ENCODE results near the gene KIF5A. TPM values are rescaled to one million over a fixed set of nuclear protein-coding genes. Genes with fewer than 3 reads are reported as not detected.

KIF5A gene
- total RNA-seq, 3 donors from 2014 or later (not counting 1 experiment from before 2014, with no cell fraction given): 0.09 to 0.40 (median 0.16) TPM

DNA sequence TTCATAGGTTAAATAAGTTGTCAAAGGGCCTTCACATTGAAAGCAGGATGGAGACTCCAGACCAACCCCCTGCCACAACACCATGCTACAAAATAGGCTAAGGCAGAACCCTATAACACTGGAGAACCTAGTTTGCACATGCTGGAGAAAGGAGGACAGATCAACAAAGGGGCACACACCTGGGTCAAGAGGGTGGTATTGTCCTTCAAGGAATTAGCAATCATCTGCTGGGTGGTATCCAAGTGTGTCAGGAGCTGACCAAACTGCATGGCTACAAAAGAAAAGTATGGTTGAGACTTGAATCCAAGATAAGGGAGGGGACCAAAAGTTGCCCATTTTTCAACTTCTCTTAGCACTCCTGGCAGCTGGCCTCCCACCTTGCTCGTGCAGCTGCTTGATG, 18.0 kb upstream of the KIF5A start:
- no peaks in the 10 kb centered on the region for H3K27me3 ChIP-seq (ENCODE audit: control insufficient read depth, insufficient read depth, low read length)
- Mint-ChIP-seq H3K27ac (peak overlapping the region in 1 of 2 donors; percentile 23), H3K4me3 (no peak overlapping the region), H3K36me3 (peaks cover 15% of the 10 kb centered on the region), H3K9me3 (no peaks in the 10 kb centered on the region), H3K4me1 (peaks cover 0 to 9% of the 10 kb centered on the region in 2 donors), H3K27me3 (ENCODE audit: low read depth in 2 of 2) (no peaks in the 10 kb centered on the region)
- peaks cover 78% of the 10 kb centered on the region for H3K36me3 ChIP-seq (ENCODE audit: control insufficient read depth, insufficient read depth, low read length)
- WGBS (ENCODE audit: insufficient coverage): 92% methylated on average over 1 of the region's 1 CpG
- no peaks in the 10 kb centered on the region for H3K9me3 ChIP-seq (ENCODE audit: control insufficient read depth, insufficient read depth, low read length)
- intact Hi-C loops (cut with micrococcal nuclease): no loop called here
- TF ChIP-seq, protein P1, sequence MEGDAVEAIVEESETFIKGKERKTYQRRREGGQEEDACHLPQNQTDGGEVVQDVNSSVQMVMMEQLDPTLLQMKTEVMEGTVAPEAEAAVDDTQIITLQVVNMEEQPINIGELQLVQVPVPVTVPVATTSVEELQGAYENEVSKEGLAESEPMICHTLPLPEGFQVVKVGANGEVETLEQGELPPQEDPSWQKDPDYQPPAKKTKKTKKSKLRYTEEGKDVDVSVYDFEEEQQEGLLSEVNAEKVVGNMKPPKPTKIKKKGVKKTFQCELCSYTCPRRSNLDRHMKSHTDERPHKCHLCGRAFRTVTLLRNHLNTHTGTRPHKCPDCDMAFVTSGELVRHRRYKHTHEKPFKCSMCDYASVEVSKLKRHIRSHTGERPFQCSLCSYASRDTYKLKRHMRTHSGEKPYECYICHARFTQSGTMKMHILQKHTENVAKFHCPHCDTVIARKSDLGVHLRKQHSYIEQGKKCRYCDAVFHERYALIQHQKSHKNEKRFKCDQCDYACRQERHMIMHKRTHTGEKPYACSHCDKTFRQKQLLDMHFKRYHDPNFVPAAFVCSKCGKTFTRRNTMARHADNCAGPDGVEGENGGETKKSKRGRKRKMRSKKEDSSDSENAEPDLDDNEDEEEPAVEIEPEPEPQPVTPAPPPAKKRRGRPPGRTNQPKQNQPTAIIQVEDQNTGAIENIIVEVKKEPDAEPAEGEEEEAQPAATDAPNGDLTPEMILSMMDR (IDR thresholded peaks at IDR 0.05): no peak
- DNase-seq (no peak), ATAC-seq (no peak)
- H3K27ac ChIP-seq (ENCODE audit: low read length): no peak overlapping the region
- H3K4me3 ChIP-seq (ENCODE audit: low read length): no peak overlapping the region
- no peaks in the 10 kb centered on the region for H3K4me1 ChIP-seq (ENCODE audit: control insufficient read depth, insufficient read depth, low read length)

DNA sequence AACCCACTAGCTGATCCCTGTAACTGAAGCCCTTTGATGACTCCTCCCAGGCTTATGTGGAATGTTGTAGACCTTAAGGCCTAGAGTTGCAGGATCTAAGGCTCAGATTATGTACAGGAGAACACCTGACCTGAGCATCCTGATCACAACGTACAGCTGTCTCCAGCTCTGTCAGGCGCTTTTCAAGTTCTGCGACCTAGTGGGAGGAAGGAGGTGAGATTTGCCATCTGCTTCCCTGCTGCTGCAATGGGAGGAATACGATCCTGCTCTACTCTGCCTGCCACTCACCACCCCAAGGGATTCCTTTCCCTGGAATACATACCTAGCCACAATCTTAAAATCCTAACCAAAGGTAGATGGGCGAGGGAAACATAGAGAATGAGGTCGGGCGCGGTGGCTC, 16.7 kb upstream of the KIF5A start:
- no peaks in the 10 kb centered on the region for H3K9me3 ChIP-seq (ENCODE audit: control insufficient read depth, insufficient read depth, low read length)
- Mint-ChIP-seq H3K4me1 (peaks cover 0 to 10% of the 10 kb centered on the region in 2 donors), H3K4me3 (no peak overlapping the region), H3K36me3 (peaks cover 15% of the 10 kb centered on the region), H3K27me3 (ENCODE audit: low read depth in 2 of 2) (no peaks in the 10 kb centered on the region), H3K9me3 (no peaks in the 10 kb centered on the region), H3K27ac (no peak overlapping the region)
- H3K36me3 ChIP-seq (ENCODE audit: control insufficient read depth, insufficient read depth, low read length): peaks cover 70% of the 10 kb centered on the region
- WGBS (ENCODE audit: insufficient coverage): 100% methylated on average over 7 of the region's 8 CpGs
- H3K27me3 ChIP-seq (ENCODE audit: control insufficient read depth, insufficient read depth, low read length): no peaks in the 10 kb centered on the region
- no peak for ATAC-seq
- H3K4me3 ChIP-seq (ENCODE audit: low read length): no peak overlapping the region
- H3K27ac ChIP-seq (ENCODE audit: low read length): no peak overlapping the region
- TF ChIP-seq, protein P1 (IDR thresholded peaks at IDR 0.05): no peak
- DNase-seq: no peak
- no peaks in the 10 kb centered on the region for H3K4me1 ChIP-seq (ENCODE audit: control insufficient read depth, insufficient read depth, low read length)
- intact Hi-C loops (cut with micrococcal nuclease): no loop called here

DNA sequence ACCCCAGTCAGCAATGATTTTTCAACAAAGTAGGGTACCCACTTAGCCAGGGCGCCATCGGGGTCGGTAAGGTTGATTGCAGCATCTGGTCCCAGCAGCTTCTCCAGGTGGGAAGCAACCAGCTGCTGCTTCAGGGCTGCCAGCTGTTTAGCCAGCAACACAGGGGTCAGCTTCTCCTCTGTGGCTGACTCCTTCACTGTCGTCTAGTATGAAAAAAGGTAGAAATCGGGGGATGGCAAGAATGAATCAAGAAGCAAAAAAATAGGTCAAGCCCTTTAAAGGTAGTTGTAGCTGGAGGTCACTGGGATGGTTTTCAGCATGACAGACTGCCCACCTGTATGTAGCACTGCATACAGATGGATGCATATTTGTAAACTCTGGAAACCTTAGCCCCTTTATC, 15.6 kb upstream of the KIF5A start:
- no peaks in the 10 kb centered on the region for H3K9me3 ChIP-seq (ENCODE audit: control insufficient read depth, insufficient read depth, low read length)
- H3K27me3 Mint-ChIP-seq (ENCODE audit: low read depth in 2 of 2): no peaks in the 10 kb centered on the region
- H3K36me3 Mint-ChIP-seq: peaks cover 15% of the 10 kb centered on the region
- no peaks in the 10 kb centered on the region for H3K27me3 ChIP-seq (ENCODE audit: control insufficient read depth, insufficient read depth, low read length)
- intact Hi-C loops (cut with micrococcal nuclease): no loop called here
- H3K4me1 ChIP-seq (ENCODE audit: control insufficient read depth, insufficient read depth, low read length): no peaks in the 10 kb centered on the region
- no peak overlapping the region for H3K4me3 ChIP-seq (ENCODE audit: low read length)
- no peak overlapping the region for H3K27ac Mint-ChIP-seq
- DNase-seq (no peak), ATAC-seq (no peak)
- H3K9me3 Mint-ChIP-seq: no peaks in the 10 kb centered on the region
- no peak overlapping the region for H3K4me3 Mint-ChIP-seq
- H3K36me3 ChIP-seq (ENCODE audit: control insufficient read depth, insufficient read depth, low read length): peaks cover 66% of the 10 kb centered on the region
- no peak overlapping the region for H3K27ac ChIP-seq (ENCODE audit: low read length)
- WGBS (ENCODE audit: insufficient coverage): 92% methylated on average over 5 of the region's 5 CpGs
- TF ChIP-seq, protein P1 (IDR thresholded peaks at IDR 0.05): no peak
- peaks cover 0 to 12% of the 10 kb centered on the region in 2 donors for H3K4me1 Mint-ChIP-seq

DNA sequence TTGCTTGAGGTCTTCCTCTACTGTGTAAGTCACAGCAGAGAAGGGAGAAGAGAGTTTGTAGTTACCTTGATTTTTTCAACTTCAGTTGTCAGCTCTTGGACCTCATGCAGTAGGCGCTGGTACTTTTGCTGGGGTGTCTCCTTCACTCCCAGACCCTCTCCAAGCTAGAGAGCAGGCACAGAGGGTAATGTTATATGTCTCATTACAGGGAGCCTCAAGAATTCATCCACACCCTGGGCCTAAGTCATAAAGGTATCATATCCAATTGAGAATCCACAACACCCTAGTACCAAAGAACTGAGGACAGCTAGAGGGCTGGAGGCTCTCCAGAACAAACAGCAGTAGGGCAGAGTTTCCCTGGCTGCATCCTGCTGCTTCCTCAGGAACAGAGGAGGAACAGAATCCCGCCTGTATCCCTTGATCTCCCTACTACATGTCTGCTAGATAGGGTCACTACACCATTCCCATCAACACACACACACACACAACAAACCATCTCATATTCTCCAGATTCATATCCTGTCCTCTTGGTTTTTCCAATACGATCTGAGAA, 14.8 kb upstream of the KIF5A start:
- H3K27me3 Mint-ChIP-seq (ENCODE audit: low read depth in 2 of 2): no peaks in the 10 kb centered on the region
- intact Hi-C loops (cut with micrococcal nuclease): no loop called here
- no peak overlapping the region for H3K4me3 Mint-ChIP-seq
- WGBS (ENCODE audit: insufficient coverage): 100% methylated on average over 2 of the region's 3 CpGs
- no peaks in the 10 kb centered on the region for H3K27me3 ChIP-seq (ENCODE audit: control insufficient read depth, insufficient read depth, low read length)
- peaks cover 0 to 5% of the 10 kb centered on the region in 2 donors for H3K4me1 Mint-ChIP-seq
- H3K9me3 ChIP-seq (ENCODE audit: control insufficient read depth, insufficient read depth, low read length): no peaks in the 10 kb centered on the region
- TF ChIP-seq, protein P1 (IDR thresholded peaks at IDR 0.05): no peak
- no peaks in the 10 kb centered on the region for H3K9me3 Mint-ChIP-seq
- peaks cover 59% of the 10 kb centered on the region for H3K36me3 ChIP-seq (ENCODE audit: control insufficient read depth, insufficient read depth, low read length)
- no peak overlapping the region for H3K27ac Mint-ChIP-seq
- no peaks in the 10 kb centered on the region for H3K4me1 ChIP-seq (ENCODE audit: control insufficient read depth, insufficient read depth, low read length)
- no peak overlapping the region for H3K4me3 ChIP-seq (ENCODE audit: low read length)
- H3K27ac ChIP-seq (ENCODE audit: low read length): no peak overlapping the region
- ATAC-seq (no peak), DNase-seq (no peak)
- peaks cover 9% of the 10 kb centered on the region for H3K36me3 Mint-ChIP-seq
